OCI-LY7 (cell line): ENCODE measurements around the gene S100A8. TPM values are rescaled to one million over a fixed set of nuclear protein-coding genes. Genes with fewer than 3 reads are reported as not detected.

Experiments
- BruUV-seq: library from RNA; stranded (reverse); fragments of 400-500 nt; replicated peaks from 2 replicates; lab custom pipeline; 2021; lab: Mats Ljungman, UMichigan
- CTCF ChIA-PET: fragments of 300-600 bp; sonication (Branson Sonifier 250); formaldehyde crosslinking; loops from one replicate; lab custom pipeline; 2022; ENCODE audit warnings: antibody characterized with exemption; ENCODE audit not compliant: unreplicated experiment; lab: Charles Lee
- POLR2A ChIA-PET: fragments of 300-600 bp; sonication (Branson Sonifier 250); formaldehyde crosslinking; loops from one replicate; lab custom pipeline; 2022; ENCODE audit warnings: antibody characterized with exemption; lab: Charles Lee
- DNase-seq: peaks from one replicate; pipeline ENCODE4 v3.0.0-alpha.2; 2015; ENCODE audit warnings: low spot score
- H2AFZ ChIP-seq: fragments of 200-600 bp; sonication (generic), shearing (Covaris generic); 2 replicates; pipeline ENCODE4 v1.6.1; 2014; ENCODE audit warnings: mild to moderate bottlenecking, antibody characterized with exemption, low read length, moderate library complexity
- H3K27ac ChIP-seq: fragments of 200-600 bp; sonication (generic); 2 replicates; pipeline ENCODE4 v1.5.1; 2014; ENCODE audit warnings: mixed run types, low read depth, mild to moderate bottlenecking, moderate library complexity, low read length, inconsistent platforms; ENCODE audit not compliant: poor library complexity, severe bottlenecking
- H3K36me3 ChIP-seq: fragments of 200-600 bp; sonication (generic); 2 replicates; pipeline ENCODE4 v1.6.1; 2014; ENCODE audit warnings: mild to moderate bottlenecking, antibody characterized with exemption, low read length, moderate library complexity, mixed read lengths; ENCODE audit not compliant: insufficient read depth
- H3K4me1 ChIP-seq: fragments of 200-600 bp; sonication (generic); 2 replicates; pipeline ENCODE4 v1.5.1; 2014; ENCODE audit warnings: mild to moderate bottlenecking, low read length; ENCODE audit not compliant: insufficient read depth, poor library complexity, severe bottlenecking
- H3K4me2 ChIP-seq: fragments of 200-600 bp; sonication (generic); 2 replicates; pipeline ENCODE4 v1.6.1; 2014; ENCODE audit warnings: mild to moderate bottlenecking, low read length
- H3K4me3 ChIP-seq: fragments of 200-600 bp; sonication (generic); 2 replicates; pipeline ENCODE4 v1.5.1; 2014; ENCODE audit warnings: mild to moderate bottlenecking, low read depth, low read length; ENCODE audit not compliant: poor library complexity, severe bottlenecking
- H3K79me2 ChIP-seq: fragments of 200-600 bp; sonication (generic); 2 replicates; pipeline ENCODE4 v1.6.1; 2016; ENCODE audit warnings: low read depth, mild to moderate bottlenecking, low read length, moderate library complexity, mixed read lengths; ENCODE audit not compliant: insufficient read depth
- H3K9me2 ChIP-seq: fragments of 200-600 bp; sonication (generic); 2 replicates; pipeline ENCODE4 v1.6.1; 2016; ENCODE audit warnings: mild to moderate bottlenecking, low read length, mixed read lengths; ENCODE audit not compliant: insufficient read depth
- H3K9me3 ChIP-seq: fragments of 200-600 bp; sonication (generic); 2 replicates; pipeline ENCODE4 v1.6.1; 2014; ENCODE audit warnings: mild to moderate bottlenecking, mixed run types, low read length, mixed read lengths
- H4K20me1 ChIP-seq: fragments of 200-600 bp; sonication (generic); 2 replicates; pipeline ENCODE4 v1.6.1; 2014; ENCODE audit warnings: mild to moderate bottlenecking, antibody characterized with exemption, low read length, moderate library complexity, mixed read lengths; ENCODE audit not compliant: insufficient read depth
- EZH2phosphoT487 ChIP-seq: fragments of 200-600 bp; sonication (generic); IDR thresholded peaks from 2 replicates; pipeline ENCODE4 v1.6.1; 2018; ENCODE audit warnings: low read depth, borderline replicate concordance, mild to moderate bottlenecking, mixed run types, antibody characterized with exemption, low read length, moderate library complexity, mixed read lengths
- intact Hi-C: fragments of 100-400 bp; cut with micrococcal nuclease; formaldehyde crosslinking; loops from one replicate; pipeline ENCODE4 v1.10.0; 2022; ENCODE audit not compliant: unreplicated experiment
- total RNA-seq, 2 experiments: library from RNA; depleted of rRNA in 1 of 2; stranded (reverse); fragments of >200 nt in 1 of 2; shearing (Covaris generic) in 1 of 2; gene quantifications; 2 replicates each; pipeline ENCODE4 v1.2.3, GENCODE V29; 2014 to 2022
- TF ChIP-seq, protein P1 (sequence below): fragments of 200-600 bp; sonication (generic); conservative IDR thresholded peaks from 2 replicates; pipeline ENCODE4 v1.5.1; 2014; ENCODE audit warnings: mild to moderate bottlenecking, antibody characterized with exemption, low read length, moderate library complexity, mixed read lengths

S100A8 gene
- total RNA-seq, 2 experiments from 2014 or later: not detected

DNA sequence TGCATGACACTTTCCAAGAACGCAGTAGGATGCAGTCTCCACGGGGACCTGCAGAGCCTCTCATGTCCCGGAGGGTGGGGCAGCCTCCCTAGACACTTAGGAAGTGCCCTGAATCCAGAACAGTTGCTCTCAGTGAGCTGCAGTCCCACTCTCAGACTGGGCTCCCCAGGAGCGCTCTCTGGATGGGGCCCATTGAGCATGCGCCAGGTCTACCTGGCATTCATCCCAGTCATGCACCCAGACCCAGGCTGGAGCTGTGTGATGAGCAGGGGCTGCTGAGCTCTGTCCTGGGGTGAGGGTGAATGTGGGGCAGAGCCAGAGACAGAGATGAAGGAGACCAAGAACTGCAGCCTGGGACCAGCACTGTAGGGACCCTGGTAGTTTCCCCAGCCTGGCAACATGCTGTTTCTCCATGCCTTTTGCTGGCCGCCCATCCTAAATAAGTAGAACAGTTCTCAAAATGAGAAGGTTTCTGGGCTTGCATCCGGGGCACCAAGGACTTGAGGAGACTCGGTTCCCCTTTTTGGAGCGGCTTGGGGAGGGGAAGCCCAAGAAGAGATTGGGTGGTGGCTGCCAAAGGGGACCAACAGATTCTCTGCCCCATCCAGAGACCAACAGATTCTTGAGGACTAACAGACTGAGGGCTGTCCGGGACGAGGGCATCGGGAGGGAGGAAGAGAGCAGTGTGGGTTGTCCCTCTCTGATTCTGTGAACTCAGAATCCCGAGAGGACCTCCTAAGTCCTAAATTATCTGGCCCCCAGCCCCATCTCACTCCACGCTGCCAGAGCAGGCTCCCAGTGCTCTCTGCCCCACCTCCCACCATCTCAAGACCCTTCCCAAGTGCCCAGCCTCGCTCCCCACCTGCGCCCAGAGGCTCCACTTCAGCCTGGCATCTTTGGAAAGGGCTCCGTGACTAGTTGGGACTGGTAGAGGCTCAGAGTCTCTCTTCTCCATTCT lies 41.2 kb downstream of the S100A8 start:
- no peaks in the 10 kb centered on the region for H3K9me2 ChIP-seq
- H2AFZ ChIP-seq: no peak overlapping the region
- intact Hi-C loops: loop anchor here (10.0 kb wide), 1 partner anchor 395 kb away; no protein-coding TSS in a partner anchor
- H3K4me2 ChIP-seq: no peak overlapping the region
- TF ChIP-seq EZH2phosphoT487: no peak
- TF ChIP-seq, protein P1, sequence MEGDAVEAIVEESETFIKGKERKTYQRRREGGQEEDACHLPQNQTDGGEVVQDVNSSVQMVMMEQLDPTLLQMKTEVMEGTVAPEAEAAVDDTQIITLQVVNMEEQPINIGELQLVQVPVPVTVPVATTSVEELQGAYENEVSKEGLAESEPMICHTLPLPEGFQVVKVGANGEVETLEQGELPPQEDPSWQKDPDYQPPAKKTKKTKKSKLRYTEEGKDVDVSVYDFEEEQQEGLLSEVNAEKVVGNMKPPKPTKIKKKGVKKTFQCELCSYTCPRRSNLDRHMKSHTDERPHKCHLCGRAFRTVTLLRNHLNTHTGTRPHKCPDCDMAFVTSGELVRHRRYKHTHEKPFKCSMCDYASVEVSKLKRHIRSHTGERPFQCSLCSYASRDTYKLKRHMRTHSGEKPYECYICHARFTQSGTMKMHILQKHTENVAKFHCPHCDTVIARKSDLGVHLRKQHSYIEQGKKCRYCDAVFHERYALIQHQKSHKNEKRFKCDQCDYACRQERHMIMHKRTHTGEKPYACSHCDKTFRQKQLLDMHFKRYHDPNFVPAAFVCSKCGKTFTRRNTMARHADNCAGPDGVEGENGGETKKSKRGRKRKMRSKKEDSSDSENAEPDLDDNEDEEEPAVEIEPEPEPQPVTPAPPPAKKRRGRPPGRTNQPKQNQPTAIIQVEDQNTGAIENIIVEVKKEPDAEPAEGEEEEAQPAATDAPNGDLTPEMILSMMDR: no peak
- no peaks in the 10 kb centered on the region for H3K4me1 ChIP-seq
- POLR2A ChIA-PET: interaction anchor here (0.6 kb wide), 1 partner anchor 353 kb away, joined by 3 read pairs; no protein-coding TSS in a partner anchor
- H3K79me2 ChIP-seq: no peaks in the 10 kb centered on the region
- H3K4me3 ChIP-seq: no peak overlapping the region
- H4K20me1 ChIP-seq: no peaks in the 10 kb centered on the region
- no TSS peak for BruUV-seq
- DNase-seq: no peak
- CTCF ChIA-PET: no interaction called here
- no peaks in the 10 kb centered on the region for H3K9me3 ChIP-seq
- H3K36me3 ChIP-seq: no peaks in the 10 kb centered on the region
- no peak overlapping the region for H3K27ac ChIP-seq

DNA sequence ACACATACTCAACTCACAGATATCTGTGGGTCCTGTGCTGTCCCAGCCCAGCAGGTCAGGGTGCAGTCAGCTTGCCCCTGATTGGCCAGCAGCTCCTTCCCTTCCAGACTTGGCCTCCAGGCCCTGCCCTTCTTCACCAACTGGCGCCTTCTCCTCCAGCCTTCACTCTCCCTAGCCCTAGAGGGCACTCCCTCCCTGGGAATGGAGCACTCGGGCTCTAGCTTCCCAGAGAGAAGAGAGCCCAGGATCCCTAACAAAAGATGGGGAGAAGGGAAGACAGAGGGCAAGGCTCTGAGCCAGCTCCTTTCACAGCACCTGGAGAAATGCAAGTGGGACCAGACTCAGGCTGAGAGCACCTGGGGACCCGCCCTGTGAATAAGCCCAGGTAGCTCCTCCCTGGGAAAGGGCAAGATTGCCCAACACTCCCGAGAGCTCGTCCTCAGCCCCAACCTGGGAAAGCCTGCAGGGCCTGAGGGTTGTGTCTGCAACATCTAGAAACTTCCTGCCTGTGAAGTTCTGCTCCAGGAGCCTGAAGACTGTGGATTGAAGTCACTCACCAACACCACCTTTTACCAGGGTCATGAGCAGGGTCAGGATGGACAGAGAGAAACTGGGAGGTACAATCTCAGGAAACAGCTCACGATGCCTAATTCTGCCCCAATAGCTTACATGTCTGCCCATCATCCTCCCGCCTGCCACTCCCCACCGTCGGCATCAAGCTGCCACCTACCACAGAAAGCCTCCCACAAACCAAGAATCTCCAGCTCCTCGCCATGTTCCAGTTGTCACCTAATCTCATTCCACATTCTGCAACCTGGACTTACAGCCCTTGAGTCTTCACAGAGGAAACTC lies 42.1 kb downstream of the S100A8 start, which contains the start of gene PGLYRP4:
Gene PGLYRP4, minus strand, starts transcription at position 331 of the 852 bp plus-strand sequence. CDS start 909 bp downstream, outside the sequence.
- BruUV-seq: no TSS peak
- ChIA-PET POLR2A (interaction anchor here (0.6 kb wide), 1 partner anchor 354 kb away, joined by 3 read pairs; no protein-coding TSS in a partner anchor), CTCF (no interaction called here)
- Histone ChIP-seq H3K9me2 (no peaks in the 10 kb centered on the region), H3K36me3 (no peaks in the 10 kb centered on the region), H3K4me1 (no peaks in the 10 kb centered on the region), H3K4me3 (no peak within 1 kb of the TSS), H3K79me2 (no peaks in the 10 kb centered on the region), H3K9me3 (no peaks in the 10 kb centered on the region), H4K20me1 (no peaks in the 10 kb centered on the region), H3K27ac (no peak within 1 kb of the TSS), H3K4me2 (no peak within 1 kb of the TSS), H2AFZ (no peak within 1 kb of the TSS)
- intact Hi-C loops: no loop called here
- DNase-seq: no peak
- TF ChIP-seq EZH2phosphoT487: no peak
- TF ChIP-seq, protein P1: no peak
